Measurements from ENCODE around the gene GCC2. TPM values are rescaled to one million over a fixed set of nuclear protein-coding genes. Genes with fewer than 3 reads are reported as not detected.

GCC2 gene
- total and polyA plus RNA-seq, 2 of the 8 experiments (the other 6 are each of a cell fraction or from before 2014, with no cell fraction given), result 4.6 to 54.9 TPM

- Histone ChIP-seq H3K4ac (replicated peaks; ENCODE audit: insufficient read length, low read depth, low read length) (no peak overlapping the region), H2BK15ac (ENCODE audit: low read length) (no peak overlapping the region), H4K5ac (ENCODE audit: insufficient read length, low read depth, low read length) (no peak overlapping the region), H4K91ac (replicated peaks; ENCODE audit: insufficient read length, low read length) (no peak overlapping the region), H2BK120ac (replicated peaks; ENCODE audit: low read depth, low read length) (no peak overlapping the region), H3K27ac (ENCODE audit: low read depth, low read length) (no peak overlapping the region), H3K56ac (replicated peaks; ENCODE audit: insufficient read length, low read depth, low read length) (no peak overlapping the region), H2BK5ac (ENCODE audit: low read depth, low read length) (no peak overlapping the region), H3K4me2 (ENCODE audit: insufficient read depth in 1 of 2, low read depth in 2 of 2, low read length in 2 of 2) (no peak overlapping the region), H3K23ac (ENCODE audit: insufficient read length) (no peak overlapping the region), H3K79me1 (ENCODE audit: low read depth, low read length) (no peaks in the 10 kb centered on the region), H2BK12ac (ENCODE audit: low read depth, low read length) (no peak overlapping the region), H2AK5ac (ENCODE audit: low read depth, low read length) (no peak overlapping the region), H3K4me3 (ENCODE audit: extremely low read depth in 1 of 4, insufficient read depth in 2 of 4, low read depth in 3 of 4, low read length in 4 of 4) (no peak overlapping the region), H3K14ac (ENCODE audit: insufficient read length) (no peak overlapping the region), H3K27me3 (replicated peaks in 1 of 4; ENCODE audit: control insufficient read depth in 3 of 4, extremely low read depth in 1 of 4, insufficient read depth in 3 of 4, low read length in 3 of 4) (no peaks in the 10 kb centered on the region), H2BK20ac (ENCODE audit: low read length) (no peak overlapping the region), H3K4me1 (replicated peaks in 1 of 4; ENCODE audit: control insufficient read depth in 3 of 4, insufficient read depth in 4 of 4, low read length in 3 of 4) (peaks cover 0 to 4% (median 0%) of the 10 kb centered on the region in 4 experiments; a peak in 1 of 7 replicates), H3K23me2 (ENCODE audit: low read depth, low read length) (peaks cover 4% of the 10 kb centered on the region; the same call in 1 of the 2 replicates), H3K36me3 (ENCODE audit: control insufficient read depth in 2 of 4, insufficient read depth in 4 of 4, low read length in 3 of 4) (peaks cover 0 to 6% (median under 1%) of the 10 kb centered on the region in 4 experiments; a peak in 2 of 8 replicates), H3K9ac (replicated peaks in 1 of 4; ENCODE audit: extremely low read depth in 1 of 4, low read depth in 3 of 4, low read length in 3 of 4) (no peak overlapping the region), H4K8ac (ENCODE audit: extremely low read depth, insufficient read depth, low read length) (no peak overlapping the region), H4K20me1 (replicated peaks in 1 of 2; ENCODE audit: control insufficient read depth in 1 of 2, insufficient read depth in 2 of 2, low read length in 2 of 2) (no peaks in the 10 kb centered on the region), H3K18ac (ENCODE audit: extremely low read depth, low read length) (no peak overlapping the region), H3K9me3 (ENCODE audit: insufficient read depth in 2 of 2, low read depth in 1 of 2, low read length in 1 of 2) (no peaks in the 10 kb centered on the region), H3K79me2 (ENCODE audit: control insufficient read depth in 1 of 2, insufficient read depth in 2 of 2, low read length in 2 of 2) (peaks cover 4 to 16% of the 10 kb centered on the region in 2 experiments), H2AFZ (ENCODE audit: low read length) (no peak overlapping the region)
- no peak for FAIRE-seq
- ChIA-PET POLR2A (ENCODE audit: partially characterized antibody) (no interaction called here), CTCF (ENCODE audit: partially characterized antibody) (interaction anchor here (0.5 kb wide), 1 partner anchor 810 kb away, joined by 3 read pairs; no protein-coding TSS in a partner anchor)
- DNase-seq (ENCODE audit: low read depth in 1 of 2, low spot score in 2 of 2), result no peak
- WGBS, 2 experiments (ENCODE audit: extremely low coverage in 1 of 2, insufficient coverage in 1 of 2, insufficient read length in 1 of 2, insufficient replicate concordance in 2 of 2, low coverage in 1 of 2, low lambda C conversion rate in 2 of 2, missing lambda C conversion rate in 1 of 2), result 93% methylated on average over 2 of the region's 2 CpGs; no CpG with 5 or more reads in 1 of the 2 experiments
- TF ChIP-seq BACH1 (IDR thresholded peaks at IDR 0.05; ENCODE audit: low read length) (no peak), ATF3 (IDR thresholded peaks at IDR 0.05; ENCODE audit: insufficient read depth, low read depth, low read length) (no peak), JUN (IDR thresholded peaks at IDR 0.05; ENCODE audit: low read depth, low read length) (no peak), SRF (IDR thresholded peaks at IDR 0.05; ENCODE audit: low read depth, low read length) (no peak), ASH2L (IDR thresholded peaks at IDR 0.05; ENCODE audit: low read length) (no peak), CTBP2 (IDR thresholded peaks at IDR 0.05; ENCODE audit: borderline replicate concordance, insufficient read depth, insufficient read length, low read length) (no peak), GABPA (IDR thresholded peaks at IDR 0.05; ENCODE audit: borderline replicate concordance, insufficient read depth, low read length) (no peak), TAF7 (optimal IDR thresholded peaks at IDR 0.05; ENCODE audit: borderline replicate concordance, low read depth, low read length) (no peak), EZH2 (IDR thresholded peaks at IDR 0.05; ENCODE audit: low read depth, low read length, severe bottlenecking) (no peak), NANOG (IDR thresholded peaks at IDR 0.05; ENCODE audit: insufficient read depth, low read depth, low read length, poor library complexity, severe bottlenecking) (no peak), JUND (IDR thresholded peaks at IDR 0.05; ENCODE audit: low read length) (no peak), USF2 (IDR thresholded peaks at IDR 0.05; ENCODE audit: low read length) (no peak)
Measured at GRCh38 chr2:108446703-108447102, 2.3 kb upstream of the GCC2 start.
